NCI-H510A (cell line): ENCODE results near the gene GBGT1.
"Not testable (repeated sequence)": the region's sequence is repeated elsewhere in the genome, so short reads cannot be mapped to it uniquely, and the experiment has no call there.

Experiments
- DNase-seq: peaks from one replicate; lab custom pipeline; 2025; lab: John Stamatoyannopoulos, UW

GBGT1 gene

GRCh38 chr9:133163504-133164172, at the start of gene GBGT1:
TSS of gene GBGT1 (minus strand) at chr9:133163914. CDS start at chr9:133162412, 1,502 bp downstream.
- DNase-seq = no peak

- DNase-seq = no peak
Observed at GRCh38 chr9:133210609-133211008, 46.9 kb upstream of the GBGT1 start.

GRCh38 chr9:133210202-133210532, 46.5 kb upstream of the GBGT1 start:
- no peak for DNase-seq

DNA sequence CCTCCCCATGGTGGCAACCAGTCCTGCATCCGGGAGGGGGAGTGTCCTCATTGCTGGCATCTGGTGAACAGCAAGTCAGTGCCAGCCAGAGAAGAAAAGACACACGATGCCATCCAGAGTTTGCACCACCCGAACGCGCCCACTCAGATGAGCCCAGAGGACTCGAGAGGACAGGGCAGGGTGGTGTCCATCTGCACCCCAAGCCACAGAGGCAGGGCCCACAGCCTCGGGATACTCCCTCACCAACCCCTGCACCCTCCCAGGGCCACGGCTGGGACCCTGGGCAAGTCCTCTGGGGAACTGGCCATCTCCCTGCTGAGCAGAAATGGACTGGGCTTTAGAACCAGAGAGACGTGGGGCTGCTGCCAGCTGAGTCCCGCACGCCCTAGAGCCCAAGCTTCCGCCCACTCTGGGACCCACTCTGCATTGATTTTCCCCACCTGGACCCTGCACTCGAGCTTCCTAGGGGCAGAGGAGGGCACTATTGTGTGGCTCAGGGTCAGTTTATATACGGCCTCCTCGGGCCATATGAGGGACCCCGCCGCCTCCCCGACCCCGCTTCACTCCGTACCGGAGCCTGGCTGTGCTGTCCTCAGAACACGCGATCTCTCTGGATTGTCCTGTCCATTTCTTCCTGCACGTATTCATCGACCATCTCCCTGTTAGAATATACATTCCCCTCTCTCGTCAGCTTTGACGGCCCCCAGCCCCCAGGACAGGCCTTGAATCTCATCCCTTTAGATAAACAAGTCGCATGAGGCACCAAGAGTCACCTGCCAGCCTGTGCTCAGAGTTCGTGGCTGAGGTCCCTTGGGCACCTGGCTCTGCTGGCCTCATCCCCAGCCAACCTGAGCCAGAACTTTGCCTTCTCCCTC, 45.9 kb upstream of the GBGT1 start:
- DNase-seq = not testable (repeated sequence)

DNA sequence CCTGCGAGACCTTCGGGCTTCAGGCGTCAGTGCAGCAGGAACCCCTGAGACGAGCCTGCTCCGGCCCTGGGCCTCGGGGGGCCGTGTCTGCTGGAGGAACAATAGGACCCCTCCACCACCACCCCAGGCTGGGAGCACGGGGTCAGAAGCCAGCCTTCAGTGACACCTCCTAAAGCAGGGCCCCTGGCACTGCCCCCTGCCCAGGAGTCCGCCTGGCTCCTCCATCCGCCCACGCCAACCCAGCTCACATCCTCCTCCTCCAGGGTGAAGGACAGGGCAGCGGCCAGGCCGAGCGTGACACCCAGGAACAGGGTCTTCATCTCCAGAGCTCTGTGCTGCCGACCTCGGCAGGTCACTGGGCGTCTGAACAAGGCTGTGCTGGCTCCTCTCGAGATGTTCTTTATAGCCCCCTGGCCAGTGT, 45.2 kb upstream of the GBGT1 start, which contains the start of gene OBP2B:
TSS of gene OBP2B (minus strand) at position 371 of the 421 bp plus-strand sequence. CDS start at position 320, 51 bp downstream.
- not testable (repeated sequence) for DNase-seq

DNA sequence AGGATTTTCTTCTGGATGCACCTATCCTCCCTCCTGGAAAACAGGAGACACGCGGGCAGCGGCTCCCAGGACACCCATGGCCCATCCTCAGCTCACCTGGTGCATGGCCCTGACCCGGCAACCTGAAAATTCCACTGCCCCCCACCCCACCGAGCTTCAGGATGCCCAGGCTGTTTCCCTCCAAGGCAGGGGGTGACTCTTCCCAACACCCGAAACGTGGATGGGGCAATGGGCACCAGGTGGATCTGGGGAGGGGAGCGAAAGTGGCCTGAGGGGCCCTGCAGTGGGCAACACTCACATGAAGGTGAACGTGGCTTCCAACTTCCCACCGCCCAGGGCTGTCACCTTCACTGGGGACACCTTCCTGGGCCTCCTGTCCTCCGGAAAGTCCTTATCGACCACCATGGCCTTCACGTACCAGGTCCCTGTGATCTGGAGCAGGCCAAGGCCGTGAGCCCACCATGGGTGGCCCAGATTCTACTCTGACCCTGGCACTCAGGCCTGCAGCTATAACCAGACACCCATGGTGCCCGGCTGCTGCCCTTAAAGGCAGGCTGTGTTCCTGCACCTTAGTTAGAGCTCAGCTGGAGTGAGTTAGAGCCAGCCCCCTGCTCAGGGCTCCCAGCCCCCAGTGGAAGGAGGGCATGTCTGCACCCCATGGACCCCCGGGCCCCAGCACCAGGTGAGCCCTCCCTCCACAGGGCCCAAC, 44.6 kb upstream of the GBGT1 start:
- not testable (repeated sequence) for DNase-seq

GRCh38 chr9:133207540-133208170, 43.9 kb upstream of the GBGT1 start:
- DNase-seq = no peak

GRCh38 chr9:133207021-133207531, 43.4 kb upstream of the GBGT1 start:
- no peak for DNase-seq

- DNase-seq = no peak
Observed at GRCh38 chr9:133205996-133206931, 42.5 kb upstream of the GBGT1 start.

- DNase-seq = not testable (repeated sequence)
Observed at GRCh38 chr9:133205481-133205887, 41.8 kb upstream of the GBGT1 start.

- DNase-seq = no peak
Observed at GRCh38 chr9:133204993-133205336, 41.3 kb upstream of the GBGT1 start.

DNA sequence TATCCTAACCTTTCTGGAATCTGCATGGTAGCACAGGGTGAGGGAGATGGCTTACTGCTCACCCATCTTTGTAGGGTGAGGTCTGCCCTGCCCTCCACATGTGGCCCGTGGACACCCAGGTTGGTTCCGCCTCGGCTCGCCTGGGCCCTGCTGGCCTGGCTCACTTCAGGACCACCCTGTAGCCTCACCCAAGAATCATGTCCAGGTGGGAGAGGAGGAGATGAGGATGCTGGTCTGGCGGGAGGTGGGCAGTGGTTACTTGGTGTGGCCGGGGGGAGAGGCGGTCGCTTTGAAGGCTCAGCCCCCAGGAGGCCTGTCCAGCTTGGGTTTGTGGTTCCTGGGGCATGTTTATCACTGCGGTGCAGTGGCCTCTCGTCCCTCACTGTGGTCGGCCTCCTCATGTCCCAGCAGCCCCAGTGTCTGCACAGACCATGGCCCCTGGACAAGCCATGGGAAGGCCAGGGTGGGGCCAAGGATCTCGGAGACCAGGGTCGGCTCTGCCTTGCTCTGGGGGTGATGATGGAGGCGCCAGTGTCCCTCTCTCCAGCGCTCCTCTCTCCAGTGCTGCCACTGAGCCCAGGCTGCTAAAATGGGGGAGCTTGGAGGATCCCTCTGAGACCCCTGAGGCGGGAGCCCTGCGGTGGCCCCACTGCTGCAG, 40.8 kb upstream of the GBGT1 start:
- no peak for DNase-seq

- no peak for DNase-seq
Observed at GRCh38 chr9:133203506-133204075, 39.9 kb upstream of the GBGT1 start.

DNA sequence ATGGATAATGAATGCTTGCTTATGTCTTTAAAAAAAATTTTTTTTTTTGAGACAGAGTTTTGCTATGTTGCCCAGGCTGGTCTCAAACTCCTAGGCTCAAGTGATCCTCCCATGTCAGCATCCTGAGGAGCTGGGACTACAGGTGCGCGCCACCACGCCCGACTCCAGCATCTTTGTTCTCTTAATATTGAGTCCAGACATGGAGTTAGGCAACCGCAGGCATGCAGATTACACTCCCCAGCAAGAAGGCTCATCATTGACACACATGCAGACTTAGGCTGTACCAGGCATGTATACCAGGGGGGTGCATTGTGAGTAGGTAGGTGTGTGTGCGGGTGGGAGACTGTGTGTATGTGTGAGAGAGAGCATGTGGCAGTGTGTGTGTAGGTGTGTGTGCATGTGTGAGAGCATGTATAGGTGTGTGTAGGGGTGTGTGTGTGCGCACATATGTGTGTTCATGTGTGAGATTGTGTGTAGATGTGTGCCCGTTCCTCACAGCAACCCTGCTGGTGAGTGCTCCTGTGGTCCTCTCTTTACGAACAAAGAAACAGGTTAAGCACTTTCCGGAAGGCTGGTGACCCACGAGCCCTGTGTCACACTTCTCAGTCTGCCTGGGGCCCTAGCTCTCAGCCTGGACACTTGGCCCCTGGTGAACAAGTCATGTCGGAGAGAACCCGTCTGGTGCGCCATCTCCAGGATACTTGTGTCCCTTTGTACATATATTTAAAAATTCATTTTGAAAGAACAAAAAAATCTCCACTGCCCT, 39.2 kb upstream of the GBGT1 start:
- DNase-seq = no peak

DNA sequence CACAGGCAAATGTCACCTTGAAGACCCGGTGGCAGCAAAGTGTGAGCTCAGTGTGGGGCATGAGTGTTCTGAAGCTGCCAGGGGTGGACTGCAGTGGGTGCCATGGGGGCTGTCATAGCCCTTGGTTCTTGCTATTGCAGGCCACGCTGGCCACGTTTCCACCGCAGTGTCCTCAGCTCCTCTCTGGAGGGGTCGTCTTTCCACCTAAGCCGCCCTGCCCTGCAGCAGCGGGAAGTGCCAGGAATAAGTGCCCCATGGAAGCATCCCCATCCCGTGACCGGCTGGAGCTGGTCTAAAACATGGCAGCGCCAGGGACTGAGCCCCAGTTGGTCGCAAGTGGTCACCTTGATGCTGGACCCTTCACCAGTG, 38.4 kb upstream of the GBGT1 start:
- DNase-seq = no peak

- DNase-seq = no peak
Observed at GRCh38 chr9:133201424-133202144, 37.9 kb upstream of the GBGT1 start.

DNA sequence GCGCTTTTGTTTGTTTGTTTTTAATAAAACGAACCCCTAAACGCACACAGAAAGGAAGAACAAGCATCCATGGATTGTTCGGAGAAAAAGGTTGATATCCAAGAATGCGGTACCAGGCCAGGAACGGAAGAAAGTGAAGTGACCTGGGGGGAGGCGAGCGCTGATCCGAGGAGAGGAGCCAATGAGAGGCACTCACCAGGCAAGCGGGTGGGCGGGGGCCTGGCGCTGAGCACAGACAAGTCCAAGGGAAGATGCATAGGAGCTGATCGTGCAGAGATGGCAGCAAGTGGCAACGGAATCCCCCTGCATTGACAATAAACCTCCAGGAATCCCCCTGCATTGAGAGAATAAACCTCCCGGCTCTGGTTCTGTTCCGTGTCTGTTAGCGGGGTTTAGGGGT, 36.9 kb upstream of the GBGT1 start:
- no peak for DNase-seq

DNA sequence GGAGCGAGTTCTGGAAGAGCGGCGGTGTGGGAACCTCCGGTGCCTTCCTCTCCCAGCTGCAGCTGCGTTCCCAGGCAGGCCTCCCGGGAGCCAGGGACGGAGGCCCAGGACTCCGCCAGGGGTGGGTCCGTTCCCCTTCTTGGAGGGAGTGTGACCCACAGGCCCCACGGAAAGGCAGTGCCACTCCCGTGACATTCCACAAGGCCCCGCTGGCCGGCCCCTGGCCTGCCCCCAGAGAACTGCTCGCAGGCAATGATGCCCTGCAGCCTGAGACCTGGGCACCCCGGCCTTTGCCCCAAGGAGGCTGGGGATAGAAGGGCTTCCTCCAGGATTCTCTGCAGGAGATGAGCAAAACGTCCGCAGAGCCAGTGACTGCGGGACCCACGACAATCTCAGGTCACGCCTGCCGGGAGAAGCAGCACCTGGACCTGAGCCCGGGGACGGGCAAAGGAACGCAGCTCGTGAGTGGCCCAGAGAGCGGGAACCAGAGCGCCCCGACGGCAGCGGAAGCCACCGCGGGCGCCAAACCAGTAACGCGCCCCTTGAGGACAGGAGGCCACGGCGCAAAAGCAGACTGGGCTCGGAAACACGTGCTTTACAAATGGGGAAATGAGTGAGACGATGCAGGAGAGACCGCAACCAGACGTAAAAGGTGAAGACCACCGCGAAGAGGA, 36.1 kb upstream of the GBGT1 start:
- DNase-seq = peak; percentile 74
